HG02623 (cell line): Measurements from ENCODE around the gene LCN12.

Source experiments
- ATAC-seq: cut with Tn5 transposase; IDR thresholded peaks from one replicate; pipeline ENCODE4 v1.9.1; 2021; ENCODE audit warnings: moderate library complexity; ENCODE audit not compliant: unreplicated experiment

Gene LCN12

GRCh38 chr9:136926749-136927148 lies 25.3 kb upstream of the LCN12 start:
- ATAC-seq, result no peak

GRCh38 chr9:136927343-136928271 lies 24.5 kb upstream of the LCN12 start:
- ATAC-seq, result no peak

GRCh38 chr9:136928591-136928990 lies 23.5 kb upstream of the LCN12 start:
- ATAC-seq, result no peak

- ATAC-seq, result no peak
These were observed 22.1 kb upstream of the LCN12 start for GRCh38 chr9:136930014-136930413.

- no peak for ATAC-seq
These were observed 20.4 kb upstream of the LCN12 start for GRCh38 chr9:136931611-136932130.

- ATAC-seq, result no peak
These were observed 17.8 kb upstream of the LCN12 start for GRCh38 chr9:136934277-136934676.

GRCh38 chr9:136935651-136936050 lies 16.4 kb upstream of the LCN12 start:
- ATAC-seq, result no peak

GRCh38 chr9:136936645-136937170 lies 15.4 kb upstream of the LCN12 start:
- no peak for ATAC-seq

GRCh38 chr9:136937186-136938001 lies 14.7 kb upstream of the LCN12 start:
- no peak for ATAC-seq

GRCh38 chr9:136939431-136939995 lies 12.6 kb upstream of the LCN12 start:
- ATAC-seq, result no peak

GRCh38 chr9:136939996-136940525 lies 12.0 kb upstream of the LCN12 start:
- no peak for ATAC-seq

GRCh38 chr9:136940526-136941230 lies 11.4 kb upstream of the LCN12 start:
- ATAC-seq, result no peak

- ATAC-seq, result no peak
These were observed 10.6 kb upstream of the LCN12 start for GRCh38 chr9:136941231-136942111.

- no peak for ATAC-seq
These were observed 9.8 kb upstream of the LCN12 start for GRCh38 chr9:136942112-136942880.

GRCh38 chr9:136942881-136943230 lies 9.2 kb upstream of the LCN12 start:
- no peak for ATAC-seq

- ATAC-seq, result peak; percentile 18
These were observed 8.5 kb upstream of the LCN12 start for GRCh38 chr9:136943291-136944211.

GRCh38 chr9:136944212-136944518 lies 7.9 kb upstream of the LCN12 start:
- ATAC-seq, result peak; percentile 23
